ENCODE results near the gene GALNT2.

GALNT2 gene

DNA sequence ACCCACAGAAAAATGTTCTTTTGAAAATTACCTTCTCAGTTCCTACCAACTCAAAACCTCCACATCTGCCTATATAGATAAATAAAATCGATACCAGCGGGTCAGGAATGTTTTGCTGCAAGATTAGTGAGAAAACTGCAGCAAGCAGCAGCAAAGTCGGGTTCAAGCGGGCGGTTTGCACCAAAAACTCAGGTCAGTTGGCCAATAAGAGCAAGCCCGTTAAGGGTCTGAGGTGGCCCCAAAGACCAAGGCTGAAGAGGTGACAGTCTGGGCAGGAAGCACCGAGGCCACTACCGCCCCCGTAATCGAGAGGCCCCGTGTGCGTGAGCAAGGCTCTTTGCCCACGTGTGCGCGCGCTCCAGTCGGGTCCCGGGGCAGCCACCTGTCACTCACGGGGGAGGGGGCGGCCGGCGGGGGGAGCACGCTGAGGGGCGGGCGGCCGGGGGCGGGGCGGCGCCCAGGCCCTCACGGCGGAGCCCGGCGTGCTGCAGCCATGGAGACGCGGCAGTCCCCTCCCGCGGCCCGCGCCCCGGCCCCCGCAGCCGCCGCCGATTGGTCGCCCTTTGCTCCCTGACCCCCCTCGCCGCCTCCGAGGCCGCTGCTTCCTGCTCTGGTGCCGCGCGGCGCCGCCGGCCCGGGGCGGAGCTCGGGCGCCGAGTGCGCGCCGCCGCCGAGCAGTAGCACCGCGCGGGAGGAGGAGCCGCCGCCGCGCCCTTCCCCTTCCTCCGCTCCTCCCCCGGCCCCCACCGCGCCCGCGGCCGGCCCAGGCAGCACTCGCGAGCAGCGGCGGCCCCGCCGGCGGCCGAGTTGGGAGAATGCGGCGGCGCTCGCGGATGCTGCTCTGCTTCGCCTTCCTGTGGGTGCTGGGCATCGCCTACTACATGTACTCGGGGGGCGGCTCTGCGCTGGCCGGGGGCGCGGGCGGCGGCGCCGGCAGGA is at the start of gene GALNT2:
Gene GALNT2 (plus strand): TSS at position 773 of the 939 bp plus-strand sequence. CDS start 43 bp downstream, at position 816.
- Histone ChIP-seq H3K9me3 (ENCODE audit: control insufficient read depth, low read length) (no peaks in the 10 kb centered on the region), H3K4me1 (ENCODE audit: control insufficient read depth, insufficient read depth, low read length) (peaks cover 24% of the 10 kb centered on the region), H3K27me3 (replicated peaks; ENCODE audit: control insufficient read depth, insufficient read depth, low read length) (no peaks in the 10 kb centered on the region), H3K9ac (ENCODE audit: low read length) (peak within 1 kb of the TSS; percentile 97), H3K4me3 (ENCODE audit: low read length) (peak within 1 kb of the TSS; percentile 95), H3K36me3 (ENCODE audit: control insufficient read depth, insufficient read depth, low read length, severe bottlenecking) (no peaks in the 10 kb centered on the region)
- peak; percentile 96 for DNase-seq (ENCODE audit: low read depth)

GRCh38 chr1:230020451-230020850 is 46.6 kb upstream of the GALNT2 start:
- H3K36me3 ChIP-seq (ENCODE audit: control insufficient read depth, insufficient read depth, low read length, severe bottlenecking): no peaks in the 10 kb centered on the region
- no peak overlapping the region for H3K4me3 ChIP-seq (ENCODE audit: low read length)
- H3K9me3 ChIP-seq (ENCODE audit: control insufficient read depth, low read length): peaks cover under 1% of the 10 kb centered on the region
- H3K4me1 ChIP-seq (ENCODE audit: control insufficient read depth, insufficient read depth, low read length): peaks cover 10% of the 10 kb centered on the region
- H3K27me3 ChIP-seq (replicated peaks; ENCODE audit: control insufficient read depth, insufficient read depth, low read length): peaks cover 11% of the 10 kb centered on the region
- no peak overlapping the region for H3K9ac ChIP-seq (ENCODE audit: low read length)
- DNase-seq (ENCODE audit: low read depth): no peak

- Histone ChIP-seq H3K9ac (ENCODE audit: low read length) (no peak overlapping the region), H3K27me3 (replicated peaks; ENCODE audit: control insufficient read depth, insufficient read depth, low read length) (peaks cover 11% of the 10 kb centered on the region), H3K4me1 (ENCODE audit: control insufficient read depth, insufficient read depth, low read length) (peaks cover 15% of the 10 kb centered on the region), H3K36me3 (ENCODE audit: control insufficient read depth, insufficient read depth, low read length, severe bottlenecking) (no peaks in the 10 kb centered on the region), H3K9me3 (ENCODE audit: control insufficient read depth, low read length) (peaks cover 14% of the 10 kb centered on the region), H3K4me3 (ENCODE audit: low read length) (no peak overlapping the region)
- DNase-seq (ENCODE audit: low read depth): no peak
Observed at GRCh38 chr1:230022666-230023380, 44.2 kb upstream of the GALNT2 start.

DNA sequence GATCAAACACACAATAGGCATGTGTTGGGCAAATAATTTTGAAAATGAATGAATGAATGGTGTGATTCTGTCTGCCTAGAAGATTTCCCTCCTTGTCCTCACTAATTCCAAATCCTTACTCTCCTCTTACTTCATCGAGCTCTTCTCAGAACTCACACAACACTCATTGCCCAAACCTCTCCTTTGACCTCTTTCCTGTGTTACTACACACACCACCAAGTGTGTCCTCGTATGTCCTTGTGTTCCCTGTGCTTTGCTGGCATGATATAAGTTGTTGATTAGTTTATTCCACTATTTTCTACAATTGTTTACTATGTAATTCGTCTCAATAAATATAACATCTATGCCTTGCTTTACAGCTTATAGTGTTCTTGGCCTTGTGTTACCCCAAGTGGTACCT is 41.4 kb upstream of the GALNT2 start:
- H3K4me1 ChIP-seq (ENCODE audit: control insufficient read depth, insufficient read depth, low read length): peaks cover 15% of the 10 kb centered on the region
- peak overlapping the region; percentile 34 for H3K9ac ChIP-seq (ENCODE audit: low read length)
- H3K9me3 ChIP-seq (ENCODE audit: control insufficient read depth, low read length): peaks cover 20% of the 10 kb centered on the region
- no peaks in the 10 kb centered on the region for H3K36me3 ChIP-seq (ENCODE audit: control insufficient read depth, insufficient read depth, low read length, severe bottlenecking)
- DNase-seq (ENCODE audit: low read depth): no peak
- H3K4me3 ChIP-seq (ENCODE audit: low read length): no peak overlapping the region
- peaks cover 5% of the 10 kb centered on the region for H3K27me3 ChIP-seq (replicated peaks; ENCODE audit: control insufficient read depth, insufficient read depth, low read length)

DNA sequence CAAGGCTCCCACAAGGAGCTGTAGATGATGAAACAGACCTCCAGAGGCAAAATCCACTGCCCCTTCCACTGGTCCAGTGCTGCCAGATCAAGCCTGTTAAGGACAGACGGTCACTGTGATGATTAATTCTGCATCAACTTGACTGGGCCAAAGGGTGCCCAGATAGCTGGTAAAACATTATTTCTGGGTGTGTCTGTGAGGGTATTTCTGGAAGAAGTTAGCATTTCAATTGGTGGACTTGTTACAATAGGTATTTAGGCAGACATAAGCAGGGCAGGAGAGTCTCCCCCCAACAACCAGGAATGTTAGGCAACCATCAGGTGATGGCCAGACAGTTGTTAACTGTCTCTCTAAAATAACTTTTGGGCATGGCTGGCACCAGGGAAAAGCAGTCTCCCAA is 40.9 kb upstream of the GALNT2 start:
- peaks cover 20% of the 10 kb centered on the region for H3K9me3 ChIP-seq (ENCODE audit: control insufficient read depth, low read length)
- H3K4me3 ChIP-seq (ENCODE audit: low read length): no peak overlapping the region
- no peak for DNase-seq (ENCODE audit: low read depth)
- peak overlapping the region; percentile 34 for H3K9ac ChIP-seq (ENCODE audit: low read length)
- H3K27me3 ChIP-seq (replicated peaks; ENCODE audit: control insufficient read depth, insufficient read depth, low read length): peaks cover 5% of the 10 kb centered on the region
- no peaks in the 10 kb centered on the region for H3K36me3 ChIP-seq (ENCODE audit: control insufficient read depth, insufficient read depth, low read length, severe bottlenecking)
- peaks cover 15% of the 10 kb centered on the region for H3K4me1 ChIP-seq (ENCODE audit: control insufficient read depth, insufficient read depth, low read length)

- Histone ChIP-seq H3K27me3 (replicated peaks; ENCODE audit: control insufficient read depth, insufficient read depth, low read length) (peaks cover 5% of the 10 kb centered on the region), H3K9ac (ENCODE audit: low read length) (no peak overlapping the region), H3K4me3 (ENCODE audit: low read length) (no peak overlapping the region), H3K4me1 (ENCODE audit: control insufficient read depth, insufficient read depth, low read length) (peaks cover 15% of the 10 kb centered on the region), H3K9me3 (ENCODE audit: control insufficient read depth, low read length) (peaks cover 20% of the 10 kb centered on the region), H3K36me3 (ENCODE audit: control insufficient read depth, insufficient read depth, low read length, severe bottlenecking) (no peaks in the 10 kb centered on the region)
- DNase-seq (ENCODE audit: low read depth): no peak
Observed at GRCh38 chr1:230026572-230026971, 40.5 kb upstream of the GALNT2 start.

DNA sequence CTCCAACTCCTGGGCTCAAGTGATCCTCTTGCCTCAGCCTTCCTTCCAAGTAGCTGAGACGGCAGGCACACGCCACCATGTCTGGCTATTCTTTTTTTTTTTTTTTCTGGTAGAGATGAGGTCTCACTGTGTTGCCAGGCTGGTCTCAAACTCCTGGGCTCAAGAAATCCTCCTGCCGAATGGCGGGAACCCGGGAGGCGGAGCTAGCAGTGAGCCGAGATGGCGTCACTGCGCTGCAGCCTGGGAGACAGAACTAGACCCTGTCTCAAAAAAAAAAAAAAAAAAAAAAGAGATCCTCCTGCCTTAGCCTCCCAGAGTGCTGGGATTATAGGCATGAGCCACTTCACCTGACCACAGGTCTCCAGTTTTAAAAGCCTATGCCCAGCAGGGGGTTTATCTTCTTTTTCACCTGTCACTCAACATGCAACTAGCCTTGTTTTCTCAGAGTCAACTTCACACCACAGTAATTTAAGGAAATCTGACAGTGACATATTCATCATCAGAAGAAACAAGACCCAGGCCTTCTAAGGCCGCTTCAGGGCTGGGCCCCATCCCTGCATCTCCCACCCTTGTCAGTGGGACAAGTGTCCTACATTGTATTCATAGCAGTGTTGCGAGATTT is 38.3 kb upstream of the GALNT2 start:
- Histone ChIP-seq H3K9me3 (ENCODE audit: control insufficient read depth, low read length) (peaks cover 20% of the 10 kb centered on the region), H3K9ac (ENCODE audit: low read length) (no peak overlapping the region), H3K27me3 (replicated peaks; ENCODE audit: control insufficient read depth, insufficient read depth, low read length) (no peaks in the 10 kb centered on the region), H3K4me1 (ENCODE audit: control insufficient read depth, insufficient read depth, low read length) (peaks cover 15% of the 10 kb centered on the region), H3K36me3 (ENCODE audit: control insufficient read depth, insufficient read depth, low read length, severe bottlenecking) (no peaks in the 10 kb centered on the region), H3K4me3 (ENCODE audit: low read length) (no peak overlapping the region)
- no peak for DNase-seq (ENCODE audit: low read depth)

DNA sequence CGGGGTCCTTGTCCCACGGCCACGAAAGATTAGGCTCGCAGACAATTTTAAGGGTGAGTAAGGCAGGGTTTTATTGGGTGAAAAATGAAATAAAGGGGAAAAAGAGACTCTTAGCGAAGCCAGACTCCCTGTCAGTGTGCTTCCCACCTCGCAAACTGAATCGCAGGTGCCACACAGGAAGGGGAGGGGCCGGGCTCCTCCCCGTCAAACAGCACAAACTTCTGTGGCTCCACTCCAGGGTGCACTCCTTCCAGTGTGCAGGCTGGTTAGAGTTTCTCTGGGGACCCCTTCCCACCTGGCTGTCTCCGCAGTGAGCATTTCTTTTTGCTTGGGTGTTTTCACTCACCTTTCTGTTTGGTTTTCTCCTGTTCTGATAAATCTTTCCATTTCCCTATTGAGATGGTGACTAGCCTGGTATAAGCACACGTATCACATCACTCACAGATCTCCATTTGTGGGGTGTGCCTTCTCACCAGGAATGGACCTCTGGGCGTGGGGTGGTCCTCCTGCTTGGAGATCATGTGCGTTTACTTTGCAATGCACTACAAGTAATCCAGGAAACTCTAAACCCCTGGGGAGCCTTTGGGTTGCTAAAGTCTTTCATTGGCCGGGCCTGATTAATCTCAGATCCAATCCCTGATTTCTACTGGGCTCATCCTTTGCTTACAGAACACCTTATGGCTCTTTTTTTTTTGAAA is 37.6 kb upstream of the GALNT2 start:
- Histone ChIP-seq H3K4me3 (ENCODE audit: low read length) (no peak overlapping the region), H3K4me1 (ENCODE audit: control insufficient read depth, insufficient read depth, low read length) (peaks cover 14% of the 10 kb centered on the region), H3K36me3 (ENCODE audit: control insufficient read depth, insufficient read depth, low read length, severe bottlenecking) (no peaks in the 10 kb centered on the region), H3K27me3 (replicated peaks; ENCODE audit: control insufficient read depth, insufficient read depth, low read length) (no peaks in the 10 kb centered on the region), H3K9ac (ENCODE audit: low read length) (no peak overlapping the region), H3K9me3 (ENCODE audit: control insufficient read depth, low read length) (peaks cover 20% of the 10 kb centered on the region)
- no peak for DNase-seq (ENCODE audit: low read depth)

- Histone ChIP-seq H3K4me3 (ENCODE audit: low read length) (no peak overlapping the region), H3K4me1 (ENCODE audit: control insufficient read depth, insufficient read depth, low read length) (peaks cover 6% of the 10 kb centered on the region)
- DNase-seq (ENCODE audit: low read depth): no peak
Observed at GRCh38 chr1:230030122-230030821, 36.8 kb upstream of the GALNT2 start.

DNA sequence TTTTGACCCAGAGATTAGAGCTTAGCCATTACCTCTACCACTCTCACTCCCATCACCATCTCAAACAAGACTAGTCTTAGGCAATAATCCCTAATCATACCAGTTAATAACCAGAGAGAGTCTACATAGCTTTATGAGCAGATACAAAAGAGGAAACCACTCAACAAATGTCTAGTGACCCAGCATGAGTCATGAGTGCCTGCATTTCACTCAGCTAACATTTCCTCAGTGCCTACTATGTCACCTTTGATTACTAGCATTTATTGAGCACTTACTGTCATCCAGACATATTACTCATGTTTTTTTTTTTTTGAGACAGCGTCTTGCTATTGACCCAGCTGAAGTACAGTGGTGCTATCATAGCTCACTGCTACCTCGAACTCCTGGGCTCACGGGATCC is 35.9 kb upstream of the GALNT2 start:
- no peak overlapping the region for H3K9ac ChIP-seq (ENCODE audit: low read length)
- no peak for DNase-seq (ENCODE audit: low read depth)
- H3K27me3 ChIP-seq (replicated peaks; ENCODE audit: control insufficient read depth, insufficient read depth, low read length): no peaks in the 10 kb centered on the region
- no peak overlapping the region for H3K4me3 ChIP-seq (ENCODE audit: low read length)
- no peaks in the 10 kb centered on the region for H3K36me3 ChIP-seq (ENCODE audit: control insufficient read depth, insufficient read depth, low read length, severe bottlenecking)
- H3K9me3 ChIP-seq (ENCODE audit: control insufficient read depth, low read length): peaks cover 22% of the 10 kb centered on the region
- H3K4me1 ChIP-seq (ENCODE audit: control insufficient read depth, insufficient read depth, low read length): peaks cover 5% of the 10 kb centered on the region

More at GRCh38 chr1:230030122-230030821, 36.8 kb upstream of the GALNT2 start:
- Histone ChIP-seq H3K9ac (ENCODE audit: low read length) (no peak overlapping the region), H3K36me3 (ENCODE audit: control insufficient read depth, insufficient read depth, low read length, severe bottlenecking) (no peaks in the 10 kb centered on the region), H3K9me3 (ENCODE audit: control insufficient read depth, low read length) (peaks cover 22% of the 10 kb centered on the region), H3K27me3 (replicated peaks; ENCODE audit: control insufficient read depth, insufficient read depth, low read length) (no peaks in the 10 kb centered on the region)
